Activated CD4-positive, CD25-positive, alpha-beta regulatory T cell (primary cell): ENCODE data around the gene TBC1D14.
A peak's percentile ranks its signal among the peaks of the same experiment; 100 is the strongest.
"Not testable (repeated sequence)": the region's sequence is repeated elsewhere in the genome, so short reads cannot be mapped to it uniquely, and the experiment has no call there.

Source experiments
- DNase-seq, 4 experiments: peaks; one replicate each; lab custom pipeline; 2025; lab: John Stamatoyannopoulos, UW

The TBC1D14 gene

DNA sequence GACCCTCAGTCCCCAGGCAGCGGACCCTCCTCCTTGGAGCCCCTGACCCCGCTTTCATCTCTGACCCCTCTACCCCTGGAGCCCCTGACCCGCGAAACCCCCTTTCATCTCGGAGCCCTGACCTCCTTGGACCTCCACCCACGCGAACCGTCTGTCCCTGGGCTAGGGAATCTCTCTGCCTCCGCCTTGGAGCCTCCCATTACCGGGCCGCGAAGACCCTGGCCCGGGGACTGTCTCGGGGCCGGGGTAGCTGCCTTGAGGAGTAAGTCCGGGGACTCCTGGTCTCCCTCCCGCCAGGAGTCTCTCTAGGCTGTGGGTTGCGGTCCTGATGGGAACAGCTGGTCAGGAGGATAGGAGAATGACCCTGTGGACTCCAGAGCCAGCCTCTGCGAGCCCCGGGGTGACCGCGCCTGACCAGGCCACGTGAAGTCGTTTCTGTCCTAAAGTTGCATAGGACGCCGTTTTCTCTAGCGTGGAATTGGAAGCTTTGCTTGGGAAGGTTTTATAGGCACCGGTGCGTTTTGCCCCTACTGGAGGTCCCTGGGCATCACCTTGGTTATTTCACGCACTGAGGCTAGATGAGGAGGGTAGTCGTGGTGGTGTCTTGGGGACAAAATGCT lies 824 bp downstream of the TBC1D14 start:
- DNase-seq: no peak

DNA sequence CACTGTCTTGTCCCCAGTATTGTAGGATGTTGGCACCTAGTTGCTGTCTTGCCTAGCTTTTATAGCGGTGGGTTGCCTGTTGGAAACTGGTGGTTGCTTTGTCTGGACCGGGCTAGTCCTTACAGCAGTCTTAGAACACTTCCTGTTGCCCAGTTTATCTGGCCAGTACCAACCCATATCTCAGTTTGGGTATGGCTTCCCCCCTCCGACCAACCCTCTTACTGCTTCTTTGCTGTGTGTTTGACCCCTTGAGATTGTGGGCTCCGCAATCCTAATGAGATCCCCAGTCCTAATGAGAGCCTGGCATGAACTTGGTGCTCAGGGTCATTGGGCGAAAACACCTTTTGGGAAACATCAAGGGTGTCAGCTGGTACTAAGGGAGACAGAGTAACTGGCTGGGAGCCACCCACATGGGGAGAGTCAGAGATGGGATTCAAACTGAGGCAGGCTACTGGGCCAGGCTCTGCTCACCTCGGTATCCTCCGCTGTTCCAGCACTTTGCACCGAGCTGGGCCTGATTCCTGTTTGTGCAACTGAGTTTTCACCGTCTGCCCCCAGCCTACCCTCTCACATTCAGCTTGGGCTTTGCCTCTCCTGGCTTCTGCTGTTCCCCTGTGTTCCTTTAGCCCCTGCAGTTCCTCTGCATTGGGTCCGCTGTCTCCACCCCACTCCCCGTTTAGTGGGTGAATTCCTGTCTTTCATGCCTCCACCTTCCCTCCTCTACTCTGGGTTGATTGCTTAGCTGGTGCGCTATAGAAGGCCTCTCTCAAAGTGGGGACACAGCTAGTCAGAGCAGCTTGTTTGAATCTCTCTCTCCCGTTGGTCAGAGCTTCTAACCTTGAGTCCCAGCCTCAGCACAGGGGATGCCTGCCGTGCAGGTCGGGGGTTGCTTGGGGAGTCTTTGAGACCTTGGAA lies 1.6 kb downstream of the TBC1D14 start:
- DNase-seq: no peak

DNA sequence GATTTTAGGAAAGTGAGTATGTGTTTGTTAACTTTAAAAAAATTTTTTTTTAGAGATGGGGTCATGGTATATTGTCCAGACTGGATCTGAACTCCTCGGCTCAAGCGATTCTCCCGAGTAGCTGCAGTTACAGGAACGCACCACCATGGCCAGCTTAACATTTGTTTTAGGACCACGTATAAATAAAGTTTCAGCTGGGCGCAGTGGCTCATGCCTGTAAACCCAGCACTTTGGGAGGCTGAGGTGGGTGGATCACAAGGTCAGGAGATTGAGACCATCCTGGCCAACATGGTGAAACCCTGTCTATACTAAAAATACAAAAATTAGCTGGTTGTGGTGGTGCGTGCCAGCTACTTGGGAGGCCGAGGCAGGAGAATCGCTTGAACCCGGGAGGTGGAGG lies 2.3 kb downstream of the TBC1D14 start:
- not testable (repeated sequence) for DNase-seq

DNA sequence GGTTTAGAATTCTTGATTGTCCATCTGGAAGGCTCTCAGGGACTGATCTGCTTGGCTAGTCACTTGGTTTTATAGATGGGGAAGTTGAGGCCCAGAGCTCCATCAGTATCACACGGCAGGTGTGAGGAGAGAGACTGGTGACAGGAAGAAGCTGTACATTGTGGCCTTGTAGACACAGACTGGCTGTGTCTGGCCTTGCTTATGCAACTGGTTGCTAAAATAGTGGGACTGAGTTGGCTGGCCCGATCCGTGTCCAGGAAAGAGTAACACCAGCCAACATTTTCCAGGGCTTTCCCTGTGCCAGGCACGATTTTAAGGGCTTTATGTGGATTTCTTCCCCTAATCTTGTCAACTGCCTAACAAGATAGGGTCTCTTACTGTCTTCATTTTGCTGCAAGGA lies 2.8 kb downstream of the TBC1D14 start:
- no peak for DNase-seq

DNA sequence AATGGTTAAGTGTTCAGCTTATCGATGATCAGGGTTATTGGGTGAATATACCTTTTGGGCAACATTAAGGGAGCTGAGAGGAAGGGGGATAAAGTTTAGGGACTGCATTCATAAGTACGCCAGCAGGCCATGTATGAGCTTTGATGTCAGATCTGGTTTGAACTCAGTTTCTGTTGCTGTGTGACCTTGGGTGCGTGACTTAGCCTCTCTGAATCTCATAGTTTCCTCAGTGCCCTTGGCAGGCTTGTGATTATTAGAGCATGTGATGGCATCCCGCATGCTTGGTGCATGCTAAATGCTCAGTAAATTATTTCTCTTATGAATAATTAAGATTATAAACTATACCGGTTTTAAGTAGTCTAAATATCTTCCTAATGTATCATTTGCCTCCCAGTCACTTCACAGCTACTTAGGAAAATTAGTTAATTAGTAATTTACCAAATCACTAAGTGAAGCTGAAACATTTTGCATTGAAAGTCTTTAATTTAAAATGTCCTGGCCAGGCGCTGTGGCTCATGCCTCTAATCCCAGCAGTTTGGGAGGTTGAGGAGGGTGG lies 3.8 kb downstream of the TBC1D14 start:
- DNase-seq: no peak

DNA sequence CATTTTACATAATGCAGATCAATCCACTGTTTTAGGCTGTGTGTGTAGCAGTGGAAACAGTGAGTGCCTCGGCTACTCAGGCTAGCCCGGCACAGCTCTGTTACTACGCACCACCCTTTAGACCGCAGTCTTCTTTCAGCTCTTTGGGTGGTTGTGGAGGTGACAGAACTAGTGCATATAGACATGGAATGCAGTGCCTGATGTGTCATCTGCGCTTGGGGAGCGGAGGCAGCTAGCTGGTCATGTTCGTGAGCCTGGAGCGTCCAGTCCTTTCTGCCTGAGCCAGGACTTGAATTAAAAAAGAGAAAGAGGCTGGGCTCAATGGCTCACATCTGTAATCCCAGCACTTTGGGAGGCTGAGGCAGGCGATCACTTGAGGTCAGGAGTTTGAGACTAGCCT lies 4.8 kb downstream of the TBC1D14 start:
- no peak for DNase-seq

DNA sequence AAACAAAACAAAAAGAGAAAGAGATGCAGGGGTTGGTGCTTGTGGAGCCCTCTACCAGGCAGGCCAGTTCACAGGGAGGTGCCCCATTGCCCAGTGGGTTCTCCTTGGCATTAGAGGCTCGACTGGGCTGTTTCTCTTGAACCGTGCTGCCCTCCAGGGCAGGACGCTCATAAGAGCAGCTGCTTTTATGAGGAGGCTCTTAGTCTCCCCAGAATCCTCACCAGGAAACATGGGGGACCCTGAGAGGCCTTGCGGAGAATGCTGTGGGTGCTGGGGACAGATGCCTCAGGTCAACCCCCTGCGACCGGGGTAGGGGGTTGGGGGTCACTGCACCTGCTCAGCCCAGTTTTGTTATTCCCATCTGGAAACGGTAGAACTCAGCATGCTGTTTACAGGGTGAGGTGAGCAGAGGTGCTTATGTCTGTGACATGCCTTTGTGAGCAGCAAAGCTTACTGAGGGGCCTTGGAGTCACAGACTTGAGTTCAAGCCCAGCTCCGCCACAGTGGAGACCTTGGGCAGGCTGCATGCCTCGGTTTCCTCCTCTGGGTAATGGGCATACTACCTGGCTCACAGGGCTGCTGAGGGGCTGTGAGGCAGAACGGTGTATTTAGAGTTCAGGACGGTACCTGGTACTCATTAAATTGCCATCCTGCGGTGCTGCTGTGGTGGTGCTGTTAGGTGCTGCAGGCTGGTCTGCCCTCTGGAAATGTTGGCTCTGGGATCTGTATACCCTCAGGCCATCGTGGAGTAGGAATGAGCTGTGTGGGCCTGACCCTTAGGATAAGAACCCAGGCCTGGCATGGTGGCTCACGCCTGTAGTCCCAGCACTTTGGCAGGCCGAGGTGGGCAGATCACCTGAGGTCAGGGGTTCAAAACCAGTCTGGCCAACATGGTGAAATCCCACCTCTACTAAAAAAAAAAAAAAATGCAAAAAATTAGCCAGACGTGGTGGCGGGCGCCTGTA lies 5.7 kb downstream of the TBC1D14 start:
- no peak for DNase-seq

DNA sequence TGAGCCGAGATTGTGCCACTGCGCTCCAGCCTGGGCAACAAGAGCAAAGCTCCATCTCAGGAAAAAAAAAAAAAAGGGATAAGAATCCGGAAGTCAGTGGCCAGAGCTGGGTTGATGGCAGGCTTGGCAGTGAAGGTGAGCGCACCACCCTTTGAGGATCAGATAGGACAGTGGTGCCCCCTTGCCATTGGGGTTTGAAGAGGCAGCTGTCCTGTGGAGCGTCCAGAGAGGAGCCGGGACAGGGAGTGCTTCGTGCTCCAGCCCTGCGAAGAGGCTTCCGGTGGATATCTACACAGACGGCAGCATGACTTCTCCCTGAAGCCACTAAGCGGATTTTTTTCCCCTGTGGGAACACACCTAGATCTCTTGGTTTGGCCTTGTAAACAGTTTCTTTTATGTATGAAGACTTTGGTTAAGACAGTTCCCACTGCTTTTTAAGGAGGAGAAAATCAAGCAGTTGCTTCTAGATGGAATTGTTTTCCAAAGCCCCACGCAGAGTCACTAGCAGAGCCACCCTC lies 6.5 kb downstream of the TBC1D14 start:
- DNase-seq: no peak

DNA sequence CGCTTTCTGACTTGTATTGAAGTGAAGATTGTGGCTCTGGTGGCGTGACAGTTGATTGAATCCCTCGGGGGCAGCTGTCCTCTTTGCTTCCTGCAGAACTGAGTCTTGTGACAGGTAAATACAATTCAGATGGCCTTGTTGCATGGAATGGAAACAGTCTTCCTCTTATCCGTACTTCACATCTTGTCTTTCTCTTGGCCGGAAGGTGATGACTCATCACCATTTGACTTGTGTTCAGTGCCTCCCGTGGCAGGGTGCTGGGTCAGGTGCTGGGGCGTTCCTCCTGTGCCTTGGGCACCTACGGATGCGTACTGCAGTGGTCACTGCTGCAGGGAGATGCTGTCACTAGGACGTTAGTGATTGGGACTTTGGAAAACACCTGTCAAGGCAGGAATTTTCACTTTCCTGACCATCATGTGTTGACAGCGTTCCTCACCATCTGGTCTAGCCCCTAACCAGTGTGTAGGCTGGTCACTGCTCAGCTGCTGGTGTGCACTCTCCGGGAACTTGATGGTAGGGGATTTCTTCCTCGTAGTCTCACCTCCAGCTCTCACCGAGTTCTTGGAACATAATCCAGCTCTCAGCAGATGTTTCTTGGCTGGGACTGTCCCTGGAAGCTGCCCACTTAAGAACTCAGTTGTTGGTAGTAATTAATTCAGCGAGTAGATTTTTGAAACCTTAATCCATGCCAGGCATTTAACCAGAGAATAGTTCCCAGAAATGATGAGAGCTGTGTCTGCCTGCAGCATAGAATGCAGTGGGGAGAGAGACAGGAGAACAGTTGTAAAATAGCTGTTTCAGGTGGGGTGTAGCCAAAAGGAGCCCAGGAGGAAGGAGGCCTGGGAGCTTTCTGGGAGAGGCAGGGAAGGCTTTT lies 7.2 kb downstream of the TBC1D14 start:
- DNase-seq: peak in 3 of 4 experiments; percentile 29 to 49 (median 43)

DNA sequence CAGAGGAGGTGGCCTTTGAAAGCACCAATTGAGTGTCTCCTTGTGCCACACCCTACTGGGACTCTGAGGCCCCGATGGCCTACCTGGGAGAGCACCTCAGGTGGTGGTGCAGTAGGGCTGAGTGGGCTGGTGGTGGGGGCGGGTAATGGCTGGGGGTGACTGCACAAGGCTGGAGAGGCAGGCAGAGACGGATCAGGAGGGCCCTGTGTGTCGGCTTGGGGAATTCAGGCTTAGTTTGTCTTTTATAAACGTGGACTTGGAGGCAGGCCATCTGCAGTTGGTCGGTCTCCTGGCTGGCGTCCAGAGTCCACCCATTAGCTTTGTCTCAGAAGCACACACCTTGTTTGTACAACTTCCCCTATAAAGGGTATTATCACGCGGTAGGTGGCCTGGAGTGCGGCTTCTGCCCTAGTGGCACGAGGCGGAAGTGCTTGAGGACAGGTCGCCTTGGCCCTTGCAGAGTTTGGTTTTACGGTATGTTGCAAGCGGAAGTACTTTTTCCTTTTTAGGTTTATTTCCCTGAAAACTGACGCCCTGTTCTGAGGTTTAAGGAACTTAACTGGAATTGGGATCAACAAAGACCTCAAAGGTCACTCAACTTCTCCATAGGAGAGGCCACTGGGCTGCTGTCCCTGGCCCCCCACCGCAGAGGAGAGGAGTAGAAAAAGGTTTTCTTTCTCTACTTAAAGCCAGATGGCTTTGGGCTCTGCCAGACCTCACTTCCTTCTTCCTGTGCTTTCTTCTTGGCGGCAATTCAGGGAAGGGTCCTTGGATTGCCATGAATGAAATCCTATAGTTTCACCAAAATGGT lies 8.0 kb downstream of the TBC1D14 start:
- DNase-seq: peak in 2 of 4 experiments; percentile 15 to 36

DNA sequence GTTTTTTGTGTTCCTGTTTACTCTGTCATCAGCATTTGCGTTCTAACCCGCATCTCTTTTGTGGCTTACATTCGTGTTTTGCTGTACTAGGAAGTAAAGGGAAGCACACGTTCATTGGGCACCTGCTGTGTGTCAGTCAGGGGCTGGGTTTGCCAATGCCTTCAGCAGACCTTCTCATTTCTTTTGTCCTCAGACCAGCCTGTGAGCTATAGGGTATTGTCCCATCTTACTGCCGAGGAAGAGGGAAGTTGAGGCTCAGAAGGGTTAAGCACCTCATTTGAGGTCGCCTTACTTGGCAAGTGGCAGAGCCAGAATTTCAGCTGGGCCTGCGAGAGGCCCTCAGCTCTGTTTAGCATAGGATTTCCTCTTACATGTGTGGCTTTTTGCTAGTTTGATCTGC lies 8.7 kb downstream of the TBC1D14 start:
- DNase-seq: no peak

DNA sequence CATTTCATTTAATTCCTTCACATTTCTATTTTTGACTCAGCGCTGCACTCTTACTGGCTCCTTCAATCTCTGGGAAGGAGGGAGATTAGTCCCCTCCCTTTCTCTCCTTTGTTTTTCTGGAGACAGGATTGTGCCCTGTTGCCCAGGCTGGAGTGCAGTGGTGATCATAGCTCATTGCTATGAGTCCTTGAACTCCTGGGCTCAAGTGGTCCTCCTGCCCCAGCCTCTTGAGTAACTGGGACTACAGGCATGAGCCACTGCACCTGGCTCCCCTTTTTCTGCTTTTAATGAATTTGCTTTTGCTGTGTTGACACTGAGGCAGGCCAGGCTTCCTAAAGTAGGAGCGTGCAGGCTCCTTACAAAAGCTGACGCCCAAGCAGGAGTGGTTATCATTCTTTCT lies 10.5 kb downstream of the TBC1D14 start:
- no peak for DNase-seq

DNA sequence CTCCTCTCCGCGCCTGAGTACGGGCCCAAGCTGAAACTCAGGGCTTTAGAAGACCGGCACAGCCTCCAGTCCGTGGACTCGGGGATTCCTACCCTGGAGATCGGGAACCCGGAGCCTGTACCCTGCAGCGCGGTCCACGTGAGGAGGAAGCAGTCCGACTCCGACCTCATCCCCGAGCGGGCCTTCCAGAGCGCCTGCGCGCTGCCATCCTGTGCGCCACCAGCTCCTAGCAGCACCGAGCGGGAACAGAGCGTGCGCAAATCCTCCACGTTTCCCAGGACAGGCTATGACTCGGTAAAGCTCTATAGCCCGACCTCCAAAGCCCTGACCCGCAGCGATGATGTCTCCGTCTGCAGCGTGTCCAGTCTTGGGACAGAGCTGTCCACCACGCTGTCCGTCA lies 13.9 kb downstream of the TBC1D14 start:
- no peak for DNase-seq

DNA sequence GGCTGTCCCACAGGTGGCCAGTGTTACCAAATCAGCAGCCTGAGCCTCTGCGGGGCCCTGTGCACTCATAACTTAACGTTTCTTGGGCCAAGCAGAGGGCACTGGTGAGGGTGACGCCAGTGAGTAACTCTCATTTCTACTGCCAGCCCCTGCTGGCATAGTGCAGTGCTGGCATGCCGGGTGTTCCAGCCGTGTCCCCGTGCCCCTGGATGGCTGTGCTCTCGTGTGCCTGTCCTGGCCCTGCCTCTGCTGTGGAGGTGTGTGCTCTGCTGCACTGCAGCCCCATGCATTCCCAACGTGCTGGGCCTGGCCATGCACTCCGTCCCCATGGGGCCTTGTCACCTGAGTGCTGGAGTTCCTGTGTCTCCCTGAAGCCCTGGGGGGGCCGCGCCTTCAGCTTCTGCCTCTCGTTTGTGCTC lies 14.7 kb downstream of the TBC1D14 start:
- DNase-seq: no peak

DNA sequence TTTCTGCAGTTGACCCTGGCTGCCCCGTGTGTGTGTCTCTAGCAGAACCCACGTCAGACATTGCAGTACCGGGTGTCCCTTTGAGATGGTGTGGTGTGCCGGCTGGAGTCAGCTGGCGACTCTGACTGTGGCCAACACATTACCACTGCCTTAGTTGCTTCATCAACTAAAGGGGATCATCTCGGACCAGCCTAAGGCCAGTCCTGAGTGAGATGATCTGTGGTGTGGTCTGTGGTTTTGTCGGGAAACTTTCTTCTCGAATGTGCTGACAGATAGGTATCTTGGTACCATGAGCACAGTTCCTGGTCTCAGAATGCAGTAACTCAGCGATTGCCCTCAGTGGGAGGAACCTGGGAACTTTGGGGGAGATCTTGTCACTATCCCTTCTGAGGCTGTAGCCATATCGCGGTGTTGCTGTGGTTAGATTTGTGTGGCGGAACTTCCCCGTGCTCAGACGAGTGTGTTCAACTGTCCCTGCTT lies 15.8 kb downstream of the TBC1D14 start:
- DNase-seq: no peak

DNA sequence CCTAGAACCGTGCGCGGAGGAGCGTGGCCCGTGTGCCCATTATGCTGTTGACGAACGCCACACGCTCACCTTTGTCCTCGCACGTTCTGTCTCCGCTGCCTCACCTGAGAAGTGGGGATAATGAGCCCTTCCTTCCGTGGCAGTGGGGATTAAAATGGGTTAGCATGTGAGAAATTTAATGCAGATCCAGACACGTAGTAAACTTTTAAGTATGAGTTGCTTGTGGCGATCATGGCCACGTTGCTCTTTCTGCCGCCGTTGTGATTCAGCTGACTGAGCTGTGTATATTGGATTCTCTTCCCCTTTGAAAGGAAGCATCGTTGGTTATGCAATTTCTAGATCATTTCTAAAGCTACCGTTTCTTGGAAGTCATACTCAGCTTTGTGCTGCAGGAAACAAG lies 16.5 kb downstream of the TBC1D14 start:
- DNase-seq: no peak

DNA sequence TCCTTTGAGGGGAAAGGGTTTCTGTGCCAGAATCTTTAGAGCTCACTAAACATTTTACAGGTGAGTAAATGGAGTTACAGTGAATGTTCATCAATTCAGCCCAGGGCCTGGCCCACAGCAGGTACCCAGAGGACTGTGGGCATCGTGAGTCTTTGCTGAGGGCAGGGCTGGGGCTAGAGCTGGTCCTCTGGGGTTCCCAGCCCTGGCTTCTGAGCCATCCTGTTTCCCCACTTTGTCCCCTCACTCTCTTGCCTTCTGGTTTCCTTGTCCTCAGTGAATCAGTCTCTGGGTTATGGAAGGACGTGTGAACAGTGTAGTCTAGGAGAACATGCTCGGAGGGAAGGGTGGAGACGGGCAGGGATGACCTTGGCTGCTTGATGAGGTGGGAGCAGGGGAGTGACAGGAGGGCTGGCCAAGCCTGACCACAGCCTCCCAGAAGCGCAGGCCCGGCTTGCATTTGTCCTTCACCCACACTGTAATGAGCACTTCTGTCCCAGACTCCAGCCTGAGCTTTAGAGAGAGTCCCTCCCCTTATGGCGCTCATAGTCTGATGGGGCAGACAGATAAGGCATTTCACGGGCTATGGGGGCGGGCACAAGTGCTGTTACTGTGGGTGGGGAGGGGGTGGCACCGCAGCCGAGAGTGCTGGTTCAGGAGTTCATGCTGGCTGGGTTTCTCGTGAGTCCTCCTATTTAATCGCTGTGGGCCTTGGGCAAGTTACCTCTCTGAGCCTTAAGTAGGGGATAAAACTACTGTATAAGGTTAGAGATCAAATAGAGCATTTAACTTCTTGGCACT lies 17.3 kb downstream of the TBC1D14 start:
- peak in 2 of 4 experiments; percentile 24 to 44 for DNase-seq

DNA sequence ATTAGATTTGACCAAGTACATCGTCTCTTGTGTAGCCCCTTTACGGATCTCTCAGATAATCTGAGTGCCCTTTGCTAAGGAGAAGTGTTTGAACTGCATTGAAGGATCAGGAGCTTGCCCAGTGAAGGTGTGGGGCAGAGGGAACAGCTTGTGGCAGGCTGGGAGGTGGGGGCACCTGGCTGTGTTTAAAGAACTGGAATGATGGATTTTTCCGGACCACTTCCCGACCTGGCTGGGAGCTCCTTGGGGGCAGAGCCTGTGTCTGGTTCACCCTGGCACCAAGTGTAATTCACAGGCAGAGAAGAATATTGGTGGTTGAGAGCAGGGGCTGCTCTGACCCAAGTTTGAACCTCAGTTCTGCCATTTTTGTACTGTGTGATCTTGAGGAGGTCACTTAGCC lies 18.5 kb downstream of the TBC1D14 start:
- no peak for DNase-seq

DNA sequence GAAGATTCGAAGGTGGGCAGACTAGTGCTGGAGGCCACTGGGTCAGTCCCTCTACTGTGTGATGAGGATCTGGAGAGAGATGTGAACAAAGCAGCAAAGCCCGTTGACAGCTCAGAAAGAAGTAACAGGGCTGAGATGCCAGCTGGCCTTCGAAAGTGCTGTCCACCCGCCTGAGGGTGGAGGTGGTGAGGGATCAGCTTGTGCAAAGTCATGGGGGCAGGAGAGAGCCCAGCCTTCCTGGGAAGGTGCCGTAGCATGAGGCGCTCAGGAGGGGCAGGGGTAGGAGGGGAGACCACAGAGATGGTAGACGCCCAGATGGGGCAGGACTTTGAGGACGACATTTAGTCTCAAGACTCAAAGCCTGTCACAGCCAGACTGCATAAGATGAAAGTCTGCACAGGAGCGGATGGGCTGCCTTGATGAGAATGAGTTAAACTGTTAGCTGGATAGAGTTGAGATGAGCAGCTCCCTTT lies 19.7 kb downstream of the TBC1D14 start:
- DNase-seq: no peak
